GM19238 (cell line): ENCODE measurements around the gene ENO1.
A peak's percentile ranks its signal among the peaks of the same experiment; 100 is the strongest.
"Not testable (repeated sequence)": the region's sequence is repeated elsewhere in the genome, so short reads cannot be mapped to it uniquely, and the experiment has no call there.

Experiments
- DNase-seq: peaks from one replicate; pipeline ENCODE4 v3.0.0; 2011; ENCODE audit warnings: low spot score; ENCODE audit not compliant: insufficient read length

ENO1 gene

DNA sequence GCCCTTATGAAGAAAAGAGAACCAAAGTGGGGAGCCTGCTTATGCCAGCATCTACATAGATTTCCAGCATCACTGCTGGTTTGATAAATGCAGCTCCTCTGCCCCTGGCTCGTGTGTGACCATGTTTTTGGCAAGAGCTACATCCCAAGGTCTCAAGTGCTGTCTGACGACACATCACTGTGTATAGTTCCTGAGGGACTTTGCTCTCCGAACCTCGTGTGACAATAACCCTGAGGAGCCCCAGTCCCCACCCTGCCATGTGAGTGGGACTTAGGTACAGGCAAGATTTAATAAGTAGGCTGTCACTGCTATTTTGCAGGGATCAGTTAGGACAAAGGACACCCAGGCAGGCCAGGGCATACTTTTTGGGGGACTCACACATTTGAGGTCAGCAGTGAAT lies 32.2 kb downstream of the ENO1 start:
- no peak for DNase-seq

DNA sequence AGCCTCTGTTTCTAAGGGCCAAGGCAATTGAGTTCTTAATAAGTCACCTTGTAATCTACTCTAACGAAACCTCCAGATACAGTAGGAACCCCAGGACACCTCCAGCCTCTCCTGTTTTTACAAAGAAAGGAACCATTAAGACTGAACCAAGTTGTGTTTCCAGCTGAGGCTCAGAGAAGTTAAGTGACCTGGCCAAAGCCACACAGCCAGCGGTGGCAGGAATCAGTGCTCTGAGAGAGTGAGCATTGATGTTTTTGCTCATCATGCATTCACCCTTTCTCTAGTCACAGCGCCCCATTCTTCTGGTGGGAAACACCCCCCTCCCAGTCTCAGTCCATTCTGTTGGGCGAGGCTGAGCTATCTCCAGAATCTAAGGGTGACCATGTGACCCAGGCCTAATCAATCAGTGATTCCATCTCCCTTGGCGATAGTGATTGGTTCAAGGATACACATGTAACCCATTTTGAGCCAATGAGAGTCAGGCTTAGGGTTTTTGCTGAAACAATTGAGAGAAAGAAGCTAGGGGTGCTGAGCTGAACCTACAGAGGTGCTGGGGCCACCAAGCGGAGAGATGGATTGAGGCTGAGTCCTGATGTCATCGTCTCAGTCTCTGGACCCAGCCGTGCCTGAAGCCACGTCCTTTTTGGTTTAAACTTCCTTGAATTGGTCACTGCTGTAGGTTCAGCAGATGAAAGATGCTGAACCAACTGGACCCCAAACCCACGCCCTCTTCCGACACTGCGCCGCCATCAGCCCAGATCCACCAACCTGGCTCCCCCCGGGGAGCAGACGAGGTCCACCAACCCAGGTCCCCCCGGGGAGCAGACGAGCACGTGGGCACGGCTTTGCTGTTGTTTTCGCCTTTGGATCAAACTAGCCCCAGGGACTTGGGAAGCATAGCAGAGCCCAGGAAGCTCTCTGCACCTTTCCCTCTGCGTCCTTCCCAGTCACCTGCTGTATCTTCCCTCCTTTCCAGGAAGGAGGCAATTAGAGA lies 33.1 kb downstream of the ENO1 start:
- no peak for DNase-seq

DNA sequence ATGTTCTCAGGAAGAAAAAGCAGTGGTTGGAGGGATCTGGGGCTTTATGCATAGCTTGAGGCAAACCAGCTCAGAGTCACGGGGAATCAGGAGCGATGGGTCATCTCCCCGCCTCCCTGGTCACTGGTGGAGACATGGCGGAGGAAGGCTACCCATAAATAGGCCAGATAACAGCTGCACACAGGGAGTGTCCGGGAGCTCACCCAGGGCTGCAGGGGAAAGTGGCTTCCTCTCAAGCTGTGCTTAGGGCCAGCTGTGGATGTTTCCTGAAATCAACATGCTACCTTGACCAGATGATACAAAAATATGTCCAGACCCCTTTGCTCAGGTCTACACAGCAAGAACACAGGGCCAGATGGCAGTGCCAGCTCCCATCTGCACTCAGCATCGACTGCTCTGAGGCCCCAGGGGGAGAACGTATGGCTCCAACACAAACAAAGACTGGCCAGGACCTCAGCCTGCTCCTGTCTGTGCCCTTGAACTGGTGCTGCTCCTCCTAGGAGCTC lies 33.9 kb downstream of the ENO1 start:
- DNase-seq = no peak

DNA sequence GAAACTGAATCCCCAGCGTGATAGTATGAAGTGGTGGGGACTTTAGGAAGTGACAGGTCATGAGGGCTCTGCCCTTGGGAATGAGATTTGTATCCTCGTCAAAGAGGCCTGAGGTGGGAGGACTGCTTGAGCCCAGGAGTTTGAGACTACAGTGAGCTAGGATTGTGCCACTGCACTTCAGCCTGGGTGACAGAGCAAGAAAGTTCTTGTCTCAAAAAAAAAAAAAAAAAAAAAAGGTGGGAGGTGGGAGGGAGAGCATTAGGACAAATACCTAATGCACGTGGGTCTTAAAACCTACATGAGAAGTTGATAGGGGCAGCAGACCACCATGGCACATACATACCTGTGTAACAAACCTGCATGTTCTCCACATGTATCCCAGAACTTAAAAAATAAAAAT lies 37.1 kb downstream of the ENO1 start:
- DNase-seq = no peak

DNA sequence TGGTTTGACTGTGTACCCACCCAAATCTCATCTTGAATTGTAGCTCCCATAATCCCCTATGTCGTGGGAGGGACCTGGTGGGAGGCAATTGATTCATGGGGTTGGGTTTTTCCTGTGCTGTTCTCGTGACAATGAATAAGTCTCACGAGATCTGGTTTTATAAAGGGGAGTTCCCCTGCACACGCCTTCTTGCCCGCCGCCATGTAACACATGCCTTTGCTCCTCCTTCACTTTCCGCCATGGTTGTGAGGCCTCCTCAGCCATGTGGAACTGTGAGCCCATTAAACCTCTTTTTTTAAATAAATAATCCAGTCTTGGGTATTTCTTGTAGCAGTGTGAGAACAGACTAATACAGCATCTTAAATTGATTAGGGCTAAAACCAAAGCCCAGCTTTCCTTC lies 38.5 kb downstream of the ENO1 start:
- no peak for DNase-seq

DNA sequence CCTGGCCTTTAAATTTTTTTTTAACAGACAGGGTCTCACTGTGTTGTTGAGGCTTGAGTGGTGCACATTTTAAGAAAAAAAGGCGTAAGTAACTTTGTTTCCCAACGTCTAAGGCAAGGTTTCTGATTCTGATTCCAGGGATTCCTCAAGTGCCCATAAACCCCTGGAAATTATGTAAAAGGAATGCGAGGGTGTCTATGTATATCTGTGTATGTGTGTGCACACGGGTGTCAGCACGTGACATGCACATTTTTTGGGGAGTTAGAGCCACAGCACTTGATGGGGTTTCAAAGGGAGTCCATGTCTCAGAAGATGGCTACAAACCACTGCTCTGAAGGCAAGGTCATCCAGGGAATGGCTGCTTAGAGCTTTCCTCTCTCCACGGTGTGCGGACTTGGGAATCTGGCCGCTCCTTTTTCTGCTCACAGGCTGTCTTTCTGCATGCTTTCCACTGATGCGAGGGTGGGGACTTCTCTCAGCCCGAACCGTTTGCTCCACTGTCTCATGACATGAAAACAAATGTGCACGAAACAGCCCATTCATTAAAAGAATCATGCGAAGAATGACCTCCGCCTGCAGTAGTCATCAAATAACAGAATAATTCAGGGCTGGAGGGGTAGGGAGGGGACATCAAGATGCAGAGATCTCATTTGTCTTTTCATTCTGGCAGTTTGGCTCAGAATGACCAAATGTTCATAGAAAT lies 42.4 kb downstream of the ENO1 start:
- DNase-seq = no peak

DNA sequence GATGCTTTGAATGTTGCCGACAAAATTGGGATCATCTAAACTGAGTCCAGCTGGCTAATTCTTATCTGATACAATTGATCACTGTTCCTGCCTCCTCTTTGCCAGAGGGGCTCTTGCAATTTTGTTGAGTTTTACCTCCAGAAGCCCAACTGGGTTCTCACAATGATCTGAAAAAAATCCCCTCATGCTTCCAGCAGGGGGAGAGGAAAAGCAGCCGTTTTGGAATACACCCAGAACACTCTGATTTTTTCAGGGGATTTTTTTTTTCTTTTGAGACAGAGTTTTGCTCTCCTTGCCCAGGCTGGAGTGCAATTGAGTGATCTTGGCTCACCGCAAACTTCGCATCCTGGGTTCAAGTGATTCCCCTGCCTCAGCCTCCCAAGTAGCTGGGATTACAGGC lies 47.1 kb downstream of the ENO1 start:
- DNase-seq = no peak

DNA sequence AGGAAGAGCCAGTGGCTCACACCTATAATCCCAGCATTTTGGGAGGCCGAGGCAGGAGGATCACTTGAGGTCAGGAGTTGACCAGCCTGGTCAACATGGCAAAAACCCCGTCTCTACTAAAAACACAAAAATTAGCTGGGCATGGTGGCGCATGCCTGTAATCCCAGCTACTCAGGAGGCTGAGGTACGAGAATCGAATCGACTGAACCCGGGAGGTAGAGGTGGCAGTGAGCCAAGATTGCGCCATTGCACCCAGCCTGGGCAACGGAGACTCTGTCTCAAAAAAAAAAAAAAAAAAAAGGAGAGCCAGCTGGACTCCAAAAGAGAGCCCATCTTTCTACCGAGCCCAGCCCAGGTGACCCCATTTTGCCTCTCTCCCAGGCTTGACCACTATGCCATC lies 47.8 kb downstream of the ENO1 start:
- not testable (repeated sequence) for DNase-seq

DNA sequence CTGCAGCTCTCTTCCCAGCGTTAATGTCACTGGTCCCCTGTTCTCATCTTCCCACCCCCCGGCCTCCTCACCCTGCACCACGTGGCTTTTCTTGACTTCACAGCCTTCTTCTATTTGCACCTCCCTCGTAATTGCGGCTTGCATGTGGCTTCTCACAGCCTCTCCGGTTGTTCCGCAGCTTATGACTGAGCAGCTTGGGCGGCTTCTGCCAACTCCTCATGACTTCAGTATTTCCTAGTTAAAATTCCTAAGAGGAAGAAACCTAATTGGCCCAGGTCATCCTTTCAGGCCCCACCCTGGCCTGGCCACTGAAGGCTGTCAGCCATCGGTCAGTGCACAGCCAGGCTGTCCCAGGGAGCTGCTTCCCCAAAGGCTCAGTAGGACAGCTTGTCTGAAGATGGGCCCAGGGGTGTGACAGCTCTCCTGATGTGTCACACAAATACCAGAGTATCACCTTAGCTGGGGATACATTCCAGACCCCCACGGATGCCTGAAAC lies 52.5 kb downstream of the ENO1 start:
- DNase-seq = no peak

DNA sequence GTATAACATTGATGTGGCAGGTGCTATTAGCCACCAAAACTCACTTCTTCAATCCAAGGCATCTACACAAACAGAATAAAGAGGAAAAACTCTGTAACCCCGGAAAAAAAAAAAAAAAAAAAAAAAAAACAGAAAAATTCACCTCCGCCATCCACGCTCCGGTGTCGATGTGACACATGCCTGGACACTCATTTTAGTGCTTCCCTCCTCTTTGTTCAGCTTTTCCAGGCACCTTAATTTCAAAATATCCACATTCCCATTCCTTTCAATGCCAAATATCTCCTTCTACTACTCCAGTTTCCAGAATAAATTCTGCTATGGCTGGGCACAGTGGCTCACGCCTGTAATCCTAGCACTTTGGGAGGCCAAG lies 55.2 kb downstream of the ENO1 start:
- DNase-seq = no peak

DNA sequence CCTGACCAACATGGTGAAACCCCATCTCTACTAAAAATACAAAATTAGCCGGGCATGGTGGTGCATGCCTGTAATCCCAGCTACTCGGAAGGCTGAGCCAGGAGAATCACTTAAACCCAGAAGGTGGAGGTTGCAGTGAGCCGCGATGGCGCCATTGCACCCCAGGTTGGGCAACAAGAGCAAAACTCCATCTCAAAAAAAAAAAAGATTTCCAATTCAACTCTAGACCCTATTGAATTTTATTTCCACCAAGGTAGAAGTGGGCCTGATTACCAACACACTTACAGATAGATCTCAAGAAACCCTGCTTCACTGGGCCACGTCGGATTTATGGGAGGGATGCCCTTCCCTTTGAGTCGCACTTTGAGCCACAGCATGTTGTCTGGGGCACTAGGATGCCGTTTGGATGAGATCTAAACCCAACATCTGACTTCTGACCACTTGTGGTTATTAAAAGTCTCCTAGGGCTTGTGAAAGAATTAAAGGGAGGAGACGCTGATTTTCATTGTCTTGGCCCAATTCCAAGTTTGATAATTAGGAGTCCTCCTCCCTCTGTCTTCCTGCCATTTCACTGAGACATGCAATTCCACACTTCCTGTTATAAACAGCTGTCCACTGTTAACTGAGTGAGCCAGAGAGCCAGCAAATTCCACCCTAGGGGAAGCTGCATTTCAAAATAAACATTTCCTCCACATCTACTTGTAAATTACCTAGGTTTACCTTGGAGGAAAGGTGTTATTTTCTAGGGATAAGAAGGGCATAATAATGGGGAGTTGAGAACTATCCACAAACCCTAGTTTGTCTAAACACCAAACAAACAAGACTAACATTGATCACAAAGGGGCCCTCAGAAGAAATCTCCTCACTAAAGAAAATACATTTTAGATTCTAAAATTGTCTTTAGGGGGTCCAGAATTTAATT lies 55.9 kb downstream of the ENO1 start:
- no peak for DNase-seq

DNA sequence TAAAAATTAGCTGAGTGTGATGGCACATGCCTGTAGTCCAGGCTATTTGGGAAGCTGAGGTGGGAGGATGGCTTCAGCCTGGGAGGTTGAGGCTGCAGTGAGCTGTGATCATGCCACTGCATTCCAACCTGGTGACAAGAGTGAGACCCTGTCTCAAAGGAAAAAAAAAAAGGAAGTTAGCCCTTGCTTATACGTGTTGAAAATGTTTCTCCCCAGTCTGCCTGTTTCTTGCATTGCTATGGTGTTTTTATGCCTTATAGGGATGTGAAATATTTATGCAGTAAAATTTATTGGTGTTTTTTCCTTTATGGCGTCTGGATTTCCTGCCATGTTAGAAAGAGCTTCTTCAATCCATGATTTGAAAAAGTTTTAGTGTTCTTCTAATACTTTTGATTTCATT lies 57.4 kb downstream of the ENO1 start:
- DNase-seq = no peak

DNA sequence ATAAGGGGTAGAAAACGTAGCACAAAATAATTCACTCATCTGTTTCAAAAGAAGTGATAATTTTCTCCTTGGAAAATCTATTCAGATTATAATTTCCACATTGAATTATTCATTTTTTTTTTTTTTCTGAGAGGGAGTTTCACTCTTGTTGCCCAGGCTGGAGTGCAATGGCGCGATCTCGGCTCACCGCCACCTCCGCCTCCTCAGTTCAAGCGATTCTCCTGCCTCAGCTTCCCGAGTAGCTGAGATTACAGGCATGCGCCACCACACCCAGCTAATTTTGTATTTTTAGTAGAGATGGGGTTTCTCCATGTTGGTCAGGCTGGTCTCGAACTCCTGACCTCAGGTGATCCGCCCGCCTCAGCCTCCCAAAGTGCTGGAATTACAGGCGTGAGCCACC lies 59.7 kb downstream of the ENO1 start:
- DNase-seq = not testable (repeated sequence)

DNA sequence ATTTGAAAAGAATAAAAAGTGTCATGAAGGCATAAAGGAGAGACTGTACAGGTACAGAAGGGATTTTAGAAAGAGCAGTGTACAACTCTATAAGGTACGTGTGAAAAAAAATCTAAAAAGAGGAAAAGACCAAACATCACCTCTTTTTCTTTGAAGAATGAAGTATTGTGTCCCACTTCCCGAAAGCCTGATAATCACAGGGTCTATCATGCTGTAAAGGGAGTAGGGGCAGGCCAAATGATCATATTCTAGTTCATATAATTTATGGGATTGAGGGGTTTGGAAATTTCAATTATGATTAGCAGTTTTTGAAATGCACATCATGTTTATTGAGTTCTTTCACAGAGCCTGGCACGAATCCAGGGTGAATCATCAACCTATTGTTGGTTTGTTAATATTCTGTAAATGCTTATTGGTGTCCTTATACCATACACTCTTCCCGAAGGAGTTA lies 60.1 kb downstream of the ENO1 start:
- DNase-seq = no peak

DNA sequence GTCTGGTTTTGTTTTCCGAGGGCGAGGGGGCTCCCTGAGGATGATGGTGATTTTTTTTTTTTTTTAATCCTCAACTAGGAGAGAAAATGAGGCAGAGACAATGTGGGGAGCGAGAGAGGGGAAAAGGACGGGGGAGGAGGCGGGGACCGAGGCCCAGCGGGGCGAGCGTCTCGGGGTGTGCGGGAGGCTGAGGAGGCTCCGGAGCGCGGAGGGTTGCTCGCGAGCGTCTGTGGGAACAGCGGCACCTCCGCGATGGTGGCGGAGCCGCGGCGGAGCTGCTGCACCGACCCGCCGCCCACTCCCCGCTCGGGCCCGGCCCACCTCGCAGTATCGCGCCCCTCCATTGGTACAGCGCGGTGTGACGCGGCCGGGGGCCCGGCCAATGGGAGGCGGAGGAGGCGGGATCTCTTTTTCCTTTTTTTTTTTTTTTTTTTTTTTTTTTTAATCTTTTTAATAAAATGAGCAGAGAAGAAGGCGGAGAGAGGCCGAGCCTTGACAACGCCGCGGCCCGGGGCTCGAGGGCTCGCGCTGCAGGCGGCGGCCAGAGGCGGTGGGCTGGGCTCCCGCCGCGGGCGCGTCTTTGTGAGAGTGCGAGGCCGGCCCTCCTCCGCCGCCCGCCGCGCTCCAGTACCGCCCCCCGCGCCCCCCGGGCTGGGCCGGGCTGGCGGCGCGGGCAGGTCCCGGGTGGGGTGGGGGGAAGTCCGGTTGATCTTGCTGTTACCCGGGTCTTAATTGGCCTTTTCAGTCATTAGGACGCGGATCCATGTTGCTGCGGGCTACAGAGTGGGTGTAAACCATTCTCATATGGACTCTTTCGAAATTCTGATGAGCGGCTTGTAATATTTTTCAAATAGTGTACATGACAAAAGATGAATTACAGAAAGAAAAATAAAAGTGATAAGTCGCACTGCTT lies 60.8 kb downstream of the ENO1 start, which contains the start of gene RERE:
RERE (minus strand) TSS at position 229 of the 913 bp plus-strand sequence.
- DNase-seq = peak; percentile 99

DNA sequence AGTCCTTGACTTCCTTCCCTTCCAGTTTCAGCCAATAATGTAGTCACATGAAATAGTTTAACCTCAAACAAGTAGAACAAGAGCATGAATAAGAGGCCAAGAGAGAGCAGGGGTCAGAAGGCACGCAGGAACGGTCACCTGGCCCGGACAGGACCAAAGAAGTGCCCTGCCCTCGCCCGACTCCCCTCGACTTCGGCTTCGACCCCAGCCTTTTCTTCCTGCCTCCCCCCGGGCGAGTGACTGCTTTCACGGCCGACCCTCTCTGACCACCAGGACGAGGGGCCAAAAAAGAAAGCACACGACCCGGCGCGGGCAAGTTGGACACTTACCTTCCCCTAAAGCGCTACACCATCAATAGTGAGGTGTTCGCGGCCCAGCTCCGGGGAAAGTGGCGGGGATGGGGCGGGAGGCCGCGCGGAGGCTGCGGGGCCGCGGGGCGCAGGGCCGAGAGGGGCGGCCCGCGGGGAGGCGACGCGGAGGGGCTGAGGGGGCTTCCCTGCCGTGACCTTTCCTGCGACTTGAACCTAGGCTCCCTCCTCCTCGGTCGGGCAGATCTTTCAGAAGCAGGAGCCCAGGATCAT lies 61.6 kb downstream of the ENO1 start:
- no peak for DNase-seq

DNA sequence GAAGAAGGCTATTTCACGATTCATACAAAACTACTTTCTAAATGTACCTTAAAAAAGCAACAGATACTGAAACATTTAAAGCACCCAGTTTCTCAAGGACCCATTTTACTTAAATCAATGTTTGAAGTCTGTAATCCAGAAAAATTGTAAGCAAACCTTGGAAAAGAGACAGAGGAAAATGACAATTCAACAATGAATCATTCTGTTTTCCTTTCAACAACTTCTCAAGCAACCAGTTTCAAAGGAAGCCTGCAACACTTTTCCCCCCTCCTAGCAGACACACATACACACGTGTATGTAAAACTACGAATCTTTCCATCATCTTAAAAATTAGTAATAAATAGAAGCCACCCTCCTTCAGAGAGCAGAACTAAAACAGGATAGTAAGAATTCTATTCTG lies 62.2 kb downstream of the ENO1 start:
- no peak for DNase-seq

DNA sequence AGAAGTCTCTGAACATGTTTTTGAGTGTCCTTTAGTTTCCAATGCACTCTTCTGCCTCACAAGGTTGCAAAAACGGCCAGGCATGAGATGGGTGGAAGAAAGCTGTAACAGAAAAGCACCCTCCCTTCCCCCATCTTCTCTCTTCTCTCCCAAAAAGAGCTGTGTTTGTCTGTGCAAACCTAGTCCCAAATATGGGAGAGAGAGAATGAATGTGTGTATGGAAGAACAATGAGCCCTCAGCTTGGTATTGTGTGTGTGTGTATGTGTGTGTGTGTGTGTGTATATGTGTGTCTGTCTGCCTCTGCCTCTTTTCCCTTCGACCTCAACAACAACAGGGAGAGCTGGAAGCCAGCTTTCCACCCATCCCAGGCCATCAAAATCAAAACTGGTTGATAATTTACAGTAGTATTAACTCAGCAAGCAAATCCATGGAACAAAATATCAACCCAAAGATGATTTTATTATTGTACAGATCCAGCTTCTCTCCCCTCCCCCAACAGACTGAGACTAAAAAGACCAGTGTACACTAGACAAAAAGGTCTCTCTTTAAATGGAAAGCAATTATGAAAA lies 62.8 kb downstream of the ENO1 start:
- DNase-seq = no peak

DNA sequence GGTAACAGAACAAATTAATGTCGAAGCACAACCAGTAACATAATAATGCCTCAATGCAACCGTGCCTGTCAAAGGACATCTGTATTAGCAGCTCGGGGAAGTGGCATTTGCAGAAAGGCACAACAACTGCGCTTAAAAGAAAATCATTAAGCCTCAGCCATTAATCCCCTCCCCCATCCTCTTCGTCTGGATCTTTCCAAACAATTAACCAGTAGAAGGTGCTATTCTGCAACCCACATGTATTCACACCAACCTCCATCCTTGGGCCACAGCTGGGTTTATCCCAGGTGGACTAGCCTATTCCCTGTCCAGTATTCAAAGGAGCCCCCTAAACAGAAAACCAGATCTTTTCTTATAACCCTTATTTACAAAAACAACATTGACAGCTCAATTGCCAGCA lies 63.6 kb downstream of the ENO1 start:
- DNase-seq = no peak
